ENCODE results near the gene RNF152.
"Not testable (repeated sequence)": the region's sequence is repeated elsewhere in the genome, so short reads cannot be mapped to it uniquely, and the experiment has no call there.

Gene RNF152

GRCh38 chr18:61784834-61785233, 108.0 kb downstream of the RNF152 start:
- H3K4me3 ChIP-seq (ENCODE audit: low read length) = no peak overlapping the region
- TF ChIP-seq CTCF (conservative IDR thresholded peaks at IDR 0.05; ENCODE audit: low read length) = no peak
- no peak for DNase-seq (ENCODE audit: low read depth)

- no peak overlapping the region for H3K4me3 ChIP-seq (ENCODE audit: low read length)
- DNase-seq (ENCODE audit: low read depth) = no peak
- no peak for TF ChIP-seq CTCF (conservative IDR thresholded peaks at IDR 0.05; ENCODE audit: low read length)
Measured at GRCh38 chr18:61782545-61782944, 110.3 kb downstream of the RNF152 start.

- not testable (repeated sequence) for DNase-seq (ENCODE audit: low read depth); H3K4me3 ChIP-seq (ENCODE audit: low read length)
Measured at GRCh38 chr18:61776201-61776600, 116.6 kb downstream of the RNF152 start.

GRCh38 chr18:61774846-61775245, 118.0 kb downstream of the RNF152 start:
- H3K4me3 ChIP-seq (ENCODE audit: low read length) = no peak overlapping the region
- no peak for TF ChIP-seq CTCF (conservative IDR thresholded peaks at IDR 0.05; ENCODE audit: low read length)
- no peak for DNase-seq (ENCODE audit: low read depth)

- TF ChIP-seq CTCF (conservative IDR thresholded peaks at IDR 0.05; ENCODE audit: low read length) = no peak
- no peak for DNase-seq (ENCODE audit: low read depth)
- H3K4me3 ChIP-seq (ENCODE audit: low read length) = no peak overlapping the region
Measured at GRCh38 chr18:61772293-61772848, 120.4 kb downstream of the RNF152 start.

- TF ChIP-seq CTCF (conservative IDR thresholded peaks at IDR 0.05; ENCODE audit: low read length) = no peak
- DNase-seq (ENCODE audit: low read depth) = no peak
- no peak overlapping the region for H3K4me3 ChIP-seq (ENCODE audit: low read length)
Measured at GRCh38 chr18:61771861-61772260, 120.9 kb downstream of the RNF152 start.

GRCh38 chr18:61770279-61770678, 122.5 kb downstream of the RNF152 start:
- H3K4me3 ChIP-seq (ENCODE audit: low read length) = no peak overlapping the region
- no peak for DNase-seq (ENCODE audit: low read depth)
- TF ChIP-seq CTCF (conservative IDR thresholded peaks at IDR 0.05; ENCODE audit: low read length) = no peak

All from AG10803 (cell line).